Measurements from ENCODE around the gene LIPG.

DNA sequence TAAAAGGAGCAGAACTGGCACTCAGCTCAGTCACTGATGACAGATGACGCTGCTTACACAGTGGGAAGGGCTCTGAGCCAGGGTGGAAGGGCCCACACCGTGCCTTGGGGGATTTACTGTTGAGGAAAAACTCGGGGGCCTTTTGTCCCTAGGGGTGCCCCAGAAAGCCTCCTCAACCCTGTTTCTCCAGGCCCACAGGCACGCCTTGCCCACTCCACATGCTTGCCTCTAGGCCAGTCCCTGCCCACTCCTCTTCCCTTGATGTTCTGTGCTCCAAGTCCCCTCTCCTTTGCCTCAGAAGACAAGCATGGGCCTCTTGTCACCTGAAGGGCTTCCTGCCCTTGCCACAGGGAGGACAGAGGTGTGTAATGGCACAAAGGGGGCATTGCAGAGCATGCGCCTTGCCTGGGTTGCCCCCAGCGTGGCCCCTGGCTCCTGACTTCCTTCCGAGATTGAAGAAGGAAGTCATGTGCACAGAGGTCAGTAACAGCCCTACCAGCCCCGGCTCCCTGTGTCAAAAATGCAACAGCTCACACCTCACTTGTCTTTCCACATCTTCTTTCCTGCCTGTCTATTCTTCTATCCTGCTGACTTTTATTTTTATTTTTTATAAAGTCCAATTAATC is 65.1 kb downstream of the LIPG start:
- no peak for TF ChIP-seq POLR2AphosphoS5 (IDR thresholded peaks at IDR 0.05; ENCODE audit: low read depth, low read length)
- TF ChIP-seq, protein P1, sequence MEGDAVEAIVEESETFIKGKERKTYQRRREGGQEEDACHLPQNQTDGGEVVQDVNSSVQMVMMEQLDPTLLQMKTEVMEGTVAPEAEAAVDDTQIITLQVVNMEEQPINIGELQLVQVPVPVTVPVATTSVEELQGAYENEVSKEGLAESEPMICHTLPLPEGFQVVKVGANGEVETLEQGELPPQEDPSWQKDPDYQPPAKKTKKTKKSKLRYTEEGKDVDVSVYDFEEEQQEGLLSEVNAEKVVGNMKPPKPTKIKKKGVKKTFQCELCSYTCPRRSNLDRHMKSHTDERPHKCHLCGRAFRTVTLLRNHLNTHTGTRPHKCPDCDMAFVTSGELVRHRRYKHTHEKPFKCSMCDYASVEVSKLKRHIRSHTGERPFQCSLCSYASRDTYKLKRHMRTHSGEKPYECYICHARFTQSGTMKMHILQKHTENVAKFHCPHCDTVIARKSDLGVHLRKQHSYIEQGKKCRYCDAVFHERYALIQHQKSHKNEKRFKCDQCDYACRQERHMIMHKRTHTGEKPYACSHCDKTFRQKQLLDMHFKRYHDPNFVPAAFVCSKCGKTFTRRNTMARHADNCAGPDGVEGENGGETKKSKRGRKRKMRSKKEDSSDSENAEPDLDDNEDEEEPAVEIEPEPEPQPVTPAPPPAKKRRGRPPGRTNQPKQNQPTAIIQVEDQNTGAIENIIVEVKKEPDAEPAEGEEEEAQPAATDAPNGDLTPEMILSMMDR (IDR thresholded peaks at IDR 0.05), result no peak
- no peak for TF ChIP-seq TCF7L2 (IDR thresholded peaks at IDR 0.05; ENCODE audit: low read depth, low read length)
- no peak for TF ChIP-seq SIN3A (IDR thresholded peaks at IDR 0.05; ENCODE audit: borderline replicate concordance, insufficient read depth, low read depth, low read length)
- TF ChIP-seq, protein P2, sequence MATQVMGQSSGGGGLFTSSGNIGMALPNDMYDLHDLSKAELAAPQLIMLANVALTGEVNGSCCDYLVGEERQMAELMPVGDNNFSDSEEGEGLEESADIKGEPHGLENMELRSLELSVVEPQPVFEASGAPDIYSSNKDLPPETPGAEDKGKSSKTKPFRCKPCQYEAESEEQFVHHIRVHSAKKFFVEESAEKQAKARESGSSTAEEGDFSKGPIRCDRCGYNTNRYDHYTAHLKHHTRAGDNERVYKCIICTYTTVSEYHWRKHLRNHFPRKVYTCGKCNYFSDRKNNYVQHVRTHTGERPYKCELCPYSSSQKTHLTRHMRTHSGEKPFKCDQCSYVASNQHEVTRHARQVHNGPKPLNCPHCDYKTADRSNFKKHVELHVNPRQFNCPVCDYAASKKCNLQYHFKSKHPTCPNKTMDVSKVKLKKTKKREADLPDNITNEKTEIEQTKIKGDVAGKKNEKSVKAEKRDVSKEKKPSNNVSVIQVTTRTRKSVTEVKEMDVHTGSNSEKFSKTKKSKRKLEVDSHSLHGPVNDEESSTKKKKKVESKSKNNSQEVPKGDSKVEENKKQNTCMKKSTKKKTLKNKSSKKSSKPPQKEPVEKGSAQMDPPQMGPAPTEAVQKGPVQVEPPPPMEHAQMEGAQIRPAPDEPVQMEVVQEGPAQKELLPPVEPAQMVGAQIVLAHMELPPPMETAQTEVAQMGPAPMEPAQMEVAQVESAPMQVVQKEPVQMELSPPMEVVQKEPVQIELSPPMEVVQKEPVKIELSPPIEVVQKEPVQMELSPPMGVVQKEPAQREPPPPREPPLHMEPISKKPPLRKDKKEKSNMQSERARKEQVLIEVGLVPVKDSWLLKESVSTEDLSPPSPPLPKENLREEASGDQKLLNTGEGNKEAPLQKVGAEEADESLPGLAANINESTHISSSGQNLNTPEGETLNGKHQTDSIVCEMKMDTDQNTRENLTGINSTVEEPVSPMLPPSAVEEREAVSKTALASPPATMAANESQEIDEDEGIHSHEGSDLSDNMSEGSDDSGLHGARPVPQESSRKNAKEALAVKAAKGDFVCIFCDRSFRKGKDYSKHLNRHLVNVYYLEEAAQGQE (IDR thresholded peaks at IDR 0.05; ENCODE audit: insufficient read depth in 1 of 2, low read depth in 2 of 2, low read length in 1 of 2), result no peak
